MM.1S (cell line): ENCODE data around the gene AANAT.
A peak's percentile ranks its signal among the peaks of the same experiment; 100 is the strongest.

Source experiments
- DNase-seq: peaks from one replicate; pipeline ENCODE4 v3.0.0-alpha.2; 2015
- H2AFZ ChIP-seq: fragments of 300-600 bp; sonication (generic); 2 replicates; pipeline ENCODE4 v1.6.0; 2016; ENCODE audit warnings: antibody characterized with exemption, low read length
- H3F3A ChIP-seq: fragments of 300-600 bp; sonication (generic); 2 replicates; pipeline ENCODE4 v1.6.1; 2016; ENCODE audit warnings: mild to moderate bottlenecking, antibody characterized with exemption, low read length, moderate library complexity, mixed read lengths; ENCODE audit not compliant: insufficient read depth
- H3K27ac ChIP-seq: fragments of 300-600 bp; sonication (generic); 2 replicates; pipeline ENCODE4 v1.5.1; 2016; ENCODE audit warnings: mild to moderate bottlenecking, low read length
- H3K27me3 ChIP-seq: fragments of 300-600 bp; sonication (generic); replicated peaks from 2 replicates; pipeline ENCODE4 v1.6.0; 2016; ENCODE audit warnings: low read length; ENCODE audit not compliant: insufficient read depth
- H3K36me3 ChIP-seq: fragments of 300-600 bp; sonication (generic); replicated peaks from 2 replicates; pipeline ENCODE4 v1.6.1; 2016; ENCODE audit warnings: mild to moderate bottlenecking, low read length, mixed read lengths; ENCODE audit not compliant: insufficient read depth
- H3K4me1 ChIP-seq: fragments of 300-600 bp; sonication (generic); 2 replicates; pipeline ENCODE4 v1.6.1; 2016; ENCODE audit warnings: low read length, mixed read lengths
- H3K4me2 ChIP-seq: fragments of 300-600 bp; sonication (generic); 2 replicates; pipeline ENCODE4 v1.6.0; 2016; ENCODE audit warnings: low read depth, low read length
- H3K4me3 ChIP-seq: fragments of 300-600 bp; sonication (generic); 2 replicates; pipeline ENCODE4 v1.5.1; 2016; ENCODE audit warnings: low read length, mixed read lengths
- H3K79me2 ChIP-seq: fragments of 300-600 bp; sonication (generic); 2 replicates; pipeline ENCODE4 v1.6.1; 2016; ENCODE audit warnings: mixed run types, low read length, mixed read lengths
- H3K9ac ChIP-seq: fragments of 300-600 bp; sonication (generic); 2 replicates; pipeline ENCODE4 v1.6.1; 2016; ENCODE audit warnings: low read length, mixed read lengths
- H3K9me2 ChIP-seq: fragments of 300-600 bp; sonication (generic); replicated peaks from 2 replicates; pipeline ENCODE4 v1.6.1; 2016; ENCODE audit warnings: mild to moderate bottlenecking, low read length, mixed read lengths; ENCODE audit not compliant: insufficient read depth
- H3K9me3 ChIP-seq: fragments of 300-600 bp; sonication (generic); replicated peaks from 2 replicates; pipeline ENCODE4 v1.6.1; 2016; ENCODE audit warnings: mild to moderate bottlenecking, low read length, mixed read lengths; ENCODE audit not compliant: insufficient read depth
- H4K20me1 ChIP-seq: fragments of 300-600 bp; sonication (generic); 2 replicates; pipeline ENCODE4 v1.6.1; 2016; ENCODE audit warnings: mild to moderate bottlenecking, low read length, moderate library complexity, mixed read lengths; ENCODE audit not compliant: insufficient read depth
- EZH2 ChIP-seq: fragments of 300-600 bp; sonication (generic); optimal IDR thresholded peaks from 2 replicates; pipeline ENCODE3; 2017; ENCODE audit warnings: low read depth, mild to moderate bottlenecking, antibody characterized with exemption, low read length, mixed read lengths
- EZH2phosphoT487 ChIP-seq: fragments of 300-600 bp; sonication (generic); IDR thresholded peaks from 2 replicates; pipeline ENCODE4 v1.6.1; 2018; ENCODE audit warnings: antibody characterized with exemption, low read length
- TF ChIP-seq, protein P1 (sequence below): fragments of 300-600 bp; sonication (generic); IDR thresholded peaks from 2 replicates; pipeline ENCODE4 v1.5.1; 2016; ENCODE audit warnings: antibody characterized with exemption, low read length, mixed read lengths

The AANAT gene

DNA sequence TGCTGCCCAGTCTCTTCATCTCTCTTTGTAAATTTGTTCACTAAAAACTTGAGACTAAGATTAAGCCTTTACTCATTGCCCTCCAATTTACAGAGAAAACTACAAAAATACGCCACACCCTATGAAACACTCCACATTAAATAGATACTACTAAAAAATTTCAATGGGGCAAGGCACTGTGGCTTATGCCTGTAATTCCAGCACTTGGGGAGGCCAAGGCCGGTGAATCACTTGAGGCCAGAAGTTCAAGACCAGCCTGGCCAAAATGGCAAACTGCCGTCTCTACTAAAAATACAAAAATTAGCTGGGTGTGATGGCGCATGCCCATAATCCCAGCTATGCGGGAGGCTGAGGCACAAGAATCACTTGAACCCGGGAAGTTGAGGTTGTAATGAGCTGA lies 18.3 kb upstream of the AANAT start:
- no peaks in the 10 kb centered on the region for H3K36me3 ChIP-seq
- H3K79me2 ChIP-seq = peaks cover 87% of the 10 kb centered on the region
- H3K4me3 ChIP-seq = no peak overlapping the region
- H3F3A ChIP-seq = no peaks in the 10 kb centered on the region
- no peak overlapping the region for H3K27ac ChIP-seq
- no peaks in the 10 kb centered on the region for H3K9me2 ChIP-seq
- no peak overlapping the region for H3K4me2 ChIP-seq
- no peaks in the 10 kb centered on the region for H3K9me3 ChIP-seq
- H3K4me1 ChIP-seq = peaks cover 9% of the 10 kb centered on the region
- no peaks in the 10 kb centered on the region for H3K27me3 ChIP-seq
- no peak overlapping the region for H2AFZ ChIP-seq
- H3K9ac ChIP-seq = no peak overlapping the region
- DNase-seq = no peak
- peaks cover 32% of the 10 kb centered on the region for H4K20me1 ChIP-seq
- no peak for TF ChIP-seq EZH2
- TF ChIP-seq EZH2phosphoT487 = no peak
- TF ChIP-seq, protein P1, sequence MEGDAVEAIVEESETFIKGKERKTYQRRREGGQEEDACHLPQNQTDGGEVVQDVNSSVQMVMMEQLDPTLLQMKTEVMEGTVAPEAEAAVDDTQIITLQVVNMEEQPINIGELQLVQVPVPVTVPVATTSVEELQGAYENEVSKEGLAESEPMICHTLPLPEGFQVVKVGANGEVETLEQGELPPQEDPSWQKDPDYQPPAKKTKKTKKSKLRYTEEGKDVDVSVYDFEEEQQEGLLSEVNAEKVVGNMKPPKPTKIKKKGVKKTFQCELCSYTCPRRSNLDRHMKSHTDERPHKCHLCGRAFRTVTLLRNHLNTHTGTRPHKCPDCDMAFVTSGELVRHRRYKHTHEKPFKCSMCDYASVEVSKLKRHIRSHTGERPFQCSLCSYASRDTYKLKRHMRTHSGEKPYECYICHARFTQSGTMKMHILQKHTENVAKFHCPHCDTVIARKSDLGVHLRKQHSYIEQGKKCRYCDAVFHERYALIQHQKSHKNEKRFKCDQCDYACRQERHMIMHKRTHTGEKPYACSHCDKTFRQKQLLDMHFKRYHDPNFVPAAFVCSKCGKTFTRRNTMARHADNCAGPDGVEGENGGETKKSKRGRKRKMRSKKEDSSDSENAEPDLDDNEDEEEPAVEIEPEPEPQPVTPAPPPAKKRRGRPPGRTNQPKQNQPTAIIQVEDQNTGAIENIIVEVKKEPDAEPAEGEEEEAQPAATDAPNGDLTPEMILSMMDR = no peak

DNA sequence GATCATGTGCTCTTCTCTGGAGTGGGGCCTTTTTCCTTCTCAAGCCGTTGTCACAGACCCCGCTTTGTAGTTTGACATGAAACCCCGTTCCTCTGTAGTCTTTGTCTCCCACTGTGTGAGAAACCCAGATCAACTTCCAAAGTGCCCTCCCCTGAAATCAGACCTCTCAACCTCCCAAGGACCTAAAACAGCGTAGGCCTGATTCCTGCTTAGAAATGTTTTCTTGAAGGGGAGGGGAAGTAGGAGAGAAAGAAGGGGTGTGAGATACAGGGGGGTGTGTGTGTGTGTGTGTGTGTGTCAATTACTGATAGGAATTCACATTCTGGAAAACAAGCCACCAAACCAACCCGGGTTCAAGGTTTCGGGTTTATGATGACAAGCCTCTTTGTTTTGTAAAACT lies 15.9 kb upstream of the AANAT start:
- Histone ChIP-seq H3F3A (no peaks in the 10 kb centered on the region), H3K4me2 (peak overlapping the region; percentile 85; the same call in 1 of the 2 replicates), H4K20me1 (peaks cover 20% of the 10 kb centered on the region), H3K9ac (peak overlapping the region; percentile 82; the same call in 1 of the 2 replicates), H3K79me2 (peaks cover 63% of the 10 kb centered on the region), H3K36me3 (no peaks in the 10 kb centered on the region), H3K27me3 (no peaks in the 10 kb centered on the region), H3K27ac (no peak overlapping the region), H3K9me2 (no peaks in the 10 kb centered on the region), H3K4me1 (peaks cover 9% of the 10 kb centered on the region), H2AFZ (no peak overlapping the region), H3K9me3 (no peaks in the 10 kb centered on the region), H3K4me3 (peak overlapping the region; percentile 89)
- no peak for DNase-seq
- TF ChIP-seq EZH2 (no peak), EZH2phosphoT487 (no peak)
- TF ChIP-seq, protein P1 = no peak

DNA sequence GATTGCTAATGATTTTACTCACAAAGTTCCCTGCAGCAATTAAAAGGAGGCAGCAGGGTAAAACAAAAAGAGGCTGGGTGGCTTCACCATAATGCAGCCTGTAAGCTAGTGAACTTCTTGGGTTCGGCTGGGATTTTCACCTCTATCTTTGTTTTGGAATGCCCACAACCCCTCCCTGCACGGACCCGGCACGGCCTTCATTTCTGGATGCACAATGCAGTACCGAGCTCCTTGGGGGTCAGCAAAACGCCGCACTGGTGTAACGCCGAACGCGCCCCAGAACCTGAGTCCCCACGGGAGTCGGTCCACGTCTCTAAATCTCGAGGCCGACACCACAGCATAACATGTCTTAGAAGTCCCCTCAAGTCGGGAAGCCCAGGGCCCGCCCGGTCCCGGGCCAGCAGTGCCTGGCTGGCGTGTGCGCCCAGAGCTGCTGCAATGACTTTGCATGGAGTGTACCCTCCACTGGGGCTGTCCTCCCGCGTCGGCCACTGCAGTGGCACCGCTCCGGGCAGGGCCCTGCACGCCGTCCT lies 15.2 kb upstream of the AANAT start:
- H3K27ac ChIP-seq = no peak overlapping the region
- H3F3A ChIP-seq = no peaks in the 10 kb centered on the region
- H3K27me3 ChIP-seq = no peaks in the 10 kb centered on the region
- H3K36me3 ChIP-seq = no peaks in the 10 kb centered on the region
- H2AFZ ChIP-seq = 0 out of 2 replicates have a peak overlapping the region, but pooled peaks have one; percentile 17
- TF ChIP-seq EZH2 (no peak), EZH2phosphoT487 (no peak)
- TF ChIP-seq, protein P1 = no peak
- H3K9me3 ChIP-seq = no peaks in the 10 kb centered on the region
- peak overlapping the region; percentile 89 for H3K4me3 ChIP-seq
- H3K9me2 ChIP-seq = no peaks in the 10 kb centered on the region
- H3K79me2 ChIP-seq = peaks cover 56% of the 10 kb centered on the region
- H4K20me1 ChIP-seq = peaks cover 16% of the 10 kb centered on the region
- peak overlapping the region; percentile 85 for H3K4me2 ChIP-seq
- peaks cover 9% of the 10 kb centered on the region for H3K4me1 ChIP-seq
- H3K9ac ChIP-seq = peak overlapping the region; percentile 82
- DNase-seq = no peak
